HG03097 (cell line): ENCODE data around the gene TAB2.
"Not testable (repeated sequence)": the region's sequence is repeated elsewhere in the genome, so short reads cannot be mapped to it uniquely, and the experiment has no call there.

Source experiments
- ATAC-seq: cut with Tn5 transposase; IDR thresholded peaks from one replicate; pipeline ENCODE4 v1.9.1; 2021; ENCODE audit not compliant: unreplicated experiment, low FRiP score

Gene TAB2

GRCh38 chr6:149455031-149455732 is 137.7 kb downstream of the TAB2 start:
- ATAC-seq, result no peak

- ATAC-seq, result no peak
Measured at GRCh38 chr6:149456311-149457021, 139.0 kb downstream of the TAB2 start.

- ATAC-seq, result no peak
Measured at GRCh38 chr6:149457316-149457884, 139.9 kb downstream of the TAB2 start.

GRCh38 chr6:149458196-149458595 is 140.7 kb downstream of the TAB2 start:
- ATAC-seq, result no peak

GRCh38 chr6:149458806-149459205 is 141.3 kb downstream of the TAB2 start:
- ATAC-seq, result no peak

GRCh38 chr6:149459761-149460160 is 142.2 kb downstream of the TAB2 start:
- ATAC-seq, result no peak

GRCh38 chr6:149460249-149460648 is 142.7 kb downstream of the TAB2 start:
- not testable (repeated sequence) for ATAC-seq
